Measurements from ENCODE around the gene FBL.

DNA sequence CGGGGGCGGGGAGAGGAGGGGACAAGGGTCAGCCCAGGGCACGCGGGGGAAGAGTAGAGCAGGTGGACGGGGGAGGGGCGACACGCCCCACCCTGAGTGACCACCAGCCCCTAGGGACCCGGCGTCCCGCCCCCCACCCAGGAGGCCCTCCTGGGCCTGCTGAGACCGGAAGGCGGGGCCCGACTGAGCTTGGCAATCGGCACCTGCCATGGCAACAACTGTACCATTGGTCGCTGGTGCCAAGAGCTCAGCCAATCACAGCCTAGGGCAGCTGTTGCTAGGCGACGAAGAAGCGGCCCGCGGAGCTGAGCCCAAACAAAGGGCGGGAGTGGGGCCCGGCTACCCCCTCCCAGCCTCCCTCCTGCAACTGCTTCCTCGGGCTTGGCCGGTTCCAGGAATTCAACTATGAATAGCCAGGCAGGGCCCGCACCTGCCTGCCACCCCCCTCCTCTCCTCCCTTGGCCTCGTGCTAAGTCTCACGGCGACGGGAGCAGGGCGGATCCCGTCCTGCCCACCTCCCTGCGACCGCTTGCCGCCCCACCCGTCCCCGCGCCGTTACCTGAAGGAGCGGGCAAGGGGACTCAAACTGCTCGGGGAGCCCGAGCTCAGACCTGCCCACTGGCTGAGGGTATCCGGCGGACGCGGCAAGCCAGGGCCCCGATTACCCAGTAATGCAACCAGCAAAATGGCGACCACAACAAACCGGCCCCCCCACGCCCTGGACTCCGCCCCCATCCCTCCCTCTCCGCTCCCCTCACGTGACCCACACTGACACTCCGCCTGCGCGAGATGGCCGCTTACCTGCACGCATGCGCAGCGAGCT lies 12.5 kb downstream of the FBL start, which contains the start of gene DYRK1B:
- TF ChIP-seq TEAD4 (CRISPR knock-in tag; IDR thresholded peaks at IDR 0.05) (no peak), ESRRA (CRISPR knock-in tag; IDR thresholded peaks at IDR 0.05; ENCODE audit: borderline replicate concordance) (no peak), RELA (CRISPR knock-in tag; IDR thresholded peaks at IDR 0.05; ENCODE audit: borderline replicate concordance) (no peak), FOXK1 (CRISPR knock-in tag; IDR thresholded peaks at IDR 0.05) (peak; percentile 97), ZBTB21 (CRISPR knock-in tag; IDR thresholded peaks at IDR 0.05; ENCODE audit: borderline replicate concordance) (no peak), CBFB (CRISPR knock-in tag; IDR thresholded peaks at IDR 0.05; ENCODE audit: low read depth) (0 out of 2 replicates have a peak, but pooled peaks have one; percentile 41), JUN (CRISPR knock-in tag; IDR thresholded peaks at IDR 0.05) (no peak), SP1 (CRISPR knock-in tag; conservative IDR thresholded peaks at IDR 0.05) (peak; percentile 53)
- TF ChIP-seq, protein P1, sequence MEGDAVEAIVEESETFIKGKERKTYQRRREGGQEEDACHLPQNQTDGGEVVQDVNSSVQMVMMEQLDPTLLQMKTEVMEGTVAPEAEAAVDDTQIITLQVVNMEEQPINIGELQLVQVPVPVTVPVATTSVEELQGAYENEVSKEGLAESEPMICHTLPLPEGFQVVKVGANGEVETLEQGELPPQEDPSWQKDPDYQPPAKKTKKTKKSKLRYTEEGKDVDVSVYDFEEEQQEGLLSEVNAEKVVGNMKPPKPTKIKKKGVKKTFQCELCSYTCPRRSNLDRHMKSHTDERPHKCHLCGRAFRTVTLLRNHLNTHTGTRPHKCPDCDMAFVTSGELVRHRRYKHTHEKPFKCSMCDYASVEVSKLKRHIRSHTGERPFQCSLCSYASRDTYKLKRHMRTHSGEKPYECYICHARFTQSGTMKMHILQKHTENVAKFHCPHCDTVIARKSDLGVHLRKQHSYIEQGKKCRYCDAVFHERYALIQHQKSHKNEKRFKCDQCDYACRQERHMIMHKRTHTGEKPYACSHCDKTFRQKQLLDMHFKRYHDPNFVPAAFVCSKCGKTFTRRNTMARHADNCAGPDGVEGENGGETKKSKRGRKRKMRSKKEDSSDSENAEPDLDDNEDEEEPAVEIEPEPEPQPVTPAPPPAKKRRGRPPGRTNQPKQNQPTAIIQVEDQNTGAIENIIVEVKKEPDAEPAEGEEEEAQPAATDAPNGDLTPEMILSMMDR (IDR thresholded peaks at IDR 0.05): no peak
- TF ChIP-seq, protein P2, sequence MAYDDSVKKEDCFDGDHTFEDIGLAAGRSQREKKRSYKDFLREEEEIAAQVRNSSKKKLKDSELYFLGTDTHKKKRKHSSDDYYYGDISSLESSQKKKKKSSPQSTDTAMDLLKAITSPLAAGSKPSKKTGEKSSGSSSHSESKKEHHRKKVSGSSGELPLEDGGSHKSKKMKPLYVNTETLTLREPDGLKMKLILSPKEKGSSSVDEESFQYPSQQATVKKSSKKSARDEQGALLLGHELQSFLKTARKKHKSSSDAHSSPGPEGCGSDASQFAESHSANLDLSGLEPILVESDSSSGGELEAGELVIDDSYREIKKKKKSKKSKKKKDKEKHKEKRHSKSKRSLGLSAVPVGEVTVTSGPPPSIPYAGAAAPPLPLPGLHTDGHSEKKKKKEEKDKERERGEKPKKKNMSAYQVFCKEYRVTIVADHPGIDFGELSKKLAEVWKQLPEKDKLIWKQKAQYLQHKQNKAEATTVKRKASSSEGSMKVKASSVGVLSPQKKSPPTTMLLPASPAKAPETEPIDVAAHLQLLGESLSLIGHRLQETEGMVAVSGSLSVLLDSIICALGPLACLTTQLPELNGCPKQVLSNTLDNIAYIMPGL (CRISPR knock-in tag; IDR thresholded peaks at IDR 0.05): no peak
- TF ChIP-seq, protein P3, sequence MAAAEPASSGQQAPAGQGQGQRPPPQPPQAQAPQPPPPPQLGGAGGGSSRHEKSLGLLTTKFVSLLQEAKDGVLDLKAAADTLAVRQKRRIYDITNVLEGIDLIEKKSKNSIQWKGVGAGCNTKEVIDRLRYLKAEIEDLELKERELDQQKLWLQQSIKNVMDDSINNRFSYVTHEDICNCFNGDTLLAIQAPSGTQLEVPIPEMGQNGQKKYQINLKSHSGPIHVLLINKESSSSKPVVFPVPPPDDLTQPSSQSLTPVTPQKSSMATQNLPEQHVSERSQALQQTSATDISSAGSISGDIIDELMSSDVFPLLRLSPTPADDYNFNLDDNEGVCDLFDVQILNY (CRISPR knock-in tag; IDR thresholded peaks at IDR 0.05): 0 out of 2 replicates have a peak, but pooled peaks have one; percentile 16
